Dermis lymphatic vessel endothelial cell (primary cell): Measurements from ENCODE around the gene PNRC1. TPM values are rescaled to one million over a fixed set of nuclear protein-coding genes. Genes with fewer than 3 reads are reported as not detected.

Experiments
- total RNA-seq: library from RNA; depleted of rRNA; stranded (reverse); fragments of >200 nt; gene quantifications from 2 replicates; pipeline ENCODE4 v1.2.1, GENCODE V29; 2014

The PNRC1 gene
- total RNA-seq = 63.1 and 63.2 TPM in 2 replicates

DNA sequence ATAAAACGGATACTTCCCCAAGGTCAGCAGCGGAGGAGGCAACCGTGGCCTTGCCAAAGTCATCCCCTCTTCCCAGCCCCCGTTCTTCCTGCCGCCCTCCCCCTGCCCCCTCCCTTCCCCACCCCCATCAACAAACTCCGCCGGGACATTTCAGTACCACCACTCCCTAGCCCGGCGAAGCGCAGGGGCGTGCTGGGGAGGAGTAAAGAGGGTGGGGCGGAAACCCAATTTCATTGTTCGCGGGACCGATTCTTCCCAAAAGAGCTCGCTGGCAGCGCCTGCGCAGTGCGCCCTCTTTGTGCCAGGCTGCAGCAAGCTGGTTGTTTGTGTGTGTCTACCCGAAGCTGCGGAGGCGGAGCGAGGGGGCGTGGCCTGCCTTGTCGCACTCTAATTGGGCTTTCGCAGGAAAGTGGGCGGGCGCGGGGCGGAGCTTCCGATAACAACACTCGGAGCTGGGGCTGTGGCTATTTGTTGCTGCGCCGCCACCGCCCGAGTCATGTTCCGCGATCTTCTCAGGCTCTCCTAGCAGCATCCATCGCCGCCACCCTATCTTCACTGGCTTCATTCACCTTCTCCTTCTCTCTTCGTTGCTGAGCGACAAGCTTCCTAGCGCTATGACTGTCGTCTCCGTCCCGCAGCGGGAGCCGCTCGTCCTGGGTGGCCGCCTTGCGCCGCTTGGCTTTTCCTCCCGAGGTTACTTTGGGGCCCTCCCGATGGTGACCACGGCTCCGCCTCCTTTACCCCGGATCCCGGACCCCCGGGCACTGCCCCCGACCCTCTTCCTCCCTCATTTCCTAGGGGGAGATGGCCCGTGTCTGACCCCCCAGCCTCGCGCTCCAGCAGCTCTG lies at the start of gene PNRC1:
PNRC1 (plus strand) TSS at position 471 of the 848 bp plus-strand sequence; CDS start at position 615, 144 bp downstream.

DNA sequence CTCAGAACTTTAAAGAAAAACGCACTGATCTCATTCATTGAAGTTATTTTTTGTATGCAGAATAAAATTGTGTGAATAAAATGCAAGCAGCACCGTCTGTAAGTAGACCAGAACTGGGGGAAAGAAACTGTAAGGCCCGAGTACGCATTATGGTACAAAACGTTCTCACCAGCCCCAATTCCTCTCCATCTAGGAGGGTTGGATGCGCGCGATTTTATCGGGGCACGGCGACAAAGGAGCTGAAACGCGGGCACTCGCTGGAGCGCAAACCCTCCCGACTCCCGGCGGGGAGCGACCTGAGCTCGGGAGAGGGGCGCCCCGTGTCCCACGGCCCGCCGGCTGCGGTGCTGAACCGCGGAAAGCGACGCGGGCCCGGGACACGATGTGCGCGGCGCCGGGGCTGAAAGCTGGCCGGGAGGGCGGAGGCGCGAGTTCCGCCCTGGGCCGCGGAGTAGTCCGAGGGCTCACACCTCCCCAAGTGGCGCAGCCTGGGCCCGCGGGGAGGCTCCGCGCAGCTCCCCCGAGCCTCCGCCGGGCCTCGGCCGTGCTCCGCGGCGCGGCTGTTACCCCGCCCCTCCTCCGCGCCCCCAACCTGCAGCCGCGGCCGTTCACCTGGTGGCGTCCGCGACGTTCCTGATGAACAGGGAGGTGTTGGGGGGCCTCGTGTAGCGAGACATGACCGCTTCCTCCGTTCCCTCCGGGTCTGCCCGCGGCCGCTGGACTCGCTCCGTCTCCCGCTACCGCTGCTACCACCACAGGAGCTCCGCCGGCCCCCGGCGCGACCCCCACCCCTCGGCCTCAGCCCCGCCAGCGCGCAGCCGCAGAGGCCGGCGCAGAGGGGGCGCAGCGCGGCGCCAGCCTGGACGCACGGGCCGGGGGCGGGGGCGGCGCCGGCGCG lies 36.9 kb downstream of the PNRC1 start, which contains the start of gene SRSF12:
SRSF12 (minus strand) TSS at position 861 of the 898 bp plus-strand sequence; CDS start at position 677, 184 bp downstream.

Other genes with a start within 250 kb of the PNRC1 start
- 8.5 and 11.0 TPM in 2 replicates for gene RNGTT, start 117.1 kb upstream of the PNRC1 start, total RNA-seq
- 0.17 TPM in 1 of 2 replicates, not detected in the other for gene SRSF12, start 37.3 kb downstream of the PNRC1 start, total RNA-seq
- gene PM20D2, start 65.3 kb downstream of the PNRC1 start, total RNA-seq = 2.4 and 3.5 TPM in 2 replicates
- not detected in 2 replicates for gene GABRR1, start 136.6 kb downstream of the PNRC1 start, total RNA-seq
- 0.43 and 0.77 TPM in 2 replicates for gene GABRR2, start 234.5 kb downstream of the PNRC1 start, total RNA-seq